ENCODE data around the gene HGD.
"Not testable (repeated sequence)": the region's sequence is repeated elsewhere in the genome, so short reads cannot be mapped to it uniquely, and the experiment has no call there.

HGD gene

DNA sequence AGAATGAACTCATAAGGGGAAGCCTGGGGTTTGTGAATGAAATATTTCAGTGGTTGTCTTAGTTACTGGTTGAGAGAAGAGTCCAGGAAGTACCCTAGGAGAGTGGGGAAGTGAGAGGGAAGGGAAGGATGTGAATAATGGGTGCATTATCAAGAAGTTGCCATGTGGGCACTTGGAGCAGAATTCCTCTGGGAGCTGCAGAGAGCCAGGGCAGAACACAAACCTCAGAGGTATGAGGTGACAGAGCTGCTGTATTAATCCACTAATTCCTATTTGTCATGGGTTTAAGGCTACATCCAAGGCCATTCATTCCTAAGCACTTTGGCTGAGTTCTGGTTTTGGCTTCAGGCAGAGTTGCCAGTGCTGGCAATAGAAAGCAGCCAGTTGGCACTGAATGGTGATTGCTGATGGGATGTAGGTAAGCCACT is 56.9 kb downstream of the HGD start:
- peaks cover 6% of the 10 kb centered on the region for H3K36me3 Mint-ChIP-seq

DNA sequence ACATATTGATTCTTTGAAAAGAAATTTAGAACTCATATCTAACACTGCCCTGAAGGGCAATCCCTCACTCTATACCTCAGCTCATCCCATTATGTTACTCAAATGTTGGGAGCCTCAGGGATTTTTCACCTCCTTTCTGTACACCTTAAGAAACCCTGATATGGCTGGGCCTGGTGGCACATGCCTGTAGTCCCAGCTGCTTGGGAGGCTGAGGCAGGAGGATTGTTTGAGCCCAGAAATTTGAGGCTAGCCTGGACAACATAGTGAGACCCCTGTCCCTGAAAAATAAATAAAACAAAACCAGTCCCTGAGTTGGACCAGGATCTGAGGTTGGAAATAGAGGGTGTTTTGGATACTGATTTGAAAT is 58.3 kb downstream of the HGD start:
- no peak overlapping the region for H3K4me3 Mint-ChIP-seq
- H3K36me3 Mint-ChIP-seq, result peaks cover 6% of the 10 kb centered on the region
- ATAC-seq (no peak), DNase-seq (ENCODE audit: low spot score in 2 of 2) (no peak)
- H3K9me3 Mint-ChIP-seq, result peaks cover 11% of the 10 kb centered on the region
- no peaks in the 10 kb centered on the region for H3K4me1 Mint-ChIP-seq
- H3K27ac Mint-ChIP-seq, result no peak overlapping the region

More for the DNA sequence above, 56.9 kb downstream of the HGD start:
- Mint-ChIP-seq H3K4me3 (no peak overlapping the region), H3K4me1 (no peaks in the 10 kb centered on the region), H3K9me3 (peaks cover 14% of the 10 kb centered on the region), H3K27ac (no peak overlapping the region)
- ATAC-seq, result no peak
- no peak for DNase-seq (ENCODE audit: low spot score in 2 of 2)

DNA sequence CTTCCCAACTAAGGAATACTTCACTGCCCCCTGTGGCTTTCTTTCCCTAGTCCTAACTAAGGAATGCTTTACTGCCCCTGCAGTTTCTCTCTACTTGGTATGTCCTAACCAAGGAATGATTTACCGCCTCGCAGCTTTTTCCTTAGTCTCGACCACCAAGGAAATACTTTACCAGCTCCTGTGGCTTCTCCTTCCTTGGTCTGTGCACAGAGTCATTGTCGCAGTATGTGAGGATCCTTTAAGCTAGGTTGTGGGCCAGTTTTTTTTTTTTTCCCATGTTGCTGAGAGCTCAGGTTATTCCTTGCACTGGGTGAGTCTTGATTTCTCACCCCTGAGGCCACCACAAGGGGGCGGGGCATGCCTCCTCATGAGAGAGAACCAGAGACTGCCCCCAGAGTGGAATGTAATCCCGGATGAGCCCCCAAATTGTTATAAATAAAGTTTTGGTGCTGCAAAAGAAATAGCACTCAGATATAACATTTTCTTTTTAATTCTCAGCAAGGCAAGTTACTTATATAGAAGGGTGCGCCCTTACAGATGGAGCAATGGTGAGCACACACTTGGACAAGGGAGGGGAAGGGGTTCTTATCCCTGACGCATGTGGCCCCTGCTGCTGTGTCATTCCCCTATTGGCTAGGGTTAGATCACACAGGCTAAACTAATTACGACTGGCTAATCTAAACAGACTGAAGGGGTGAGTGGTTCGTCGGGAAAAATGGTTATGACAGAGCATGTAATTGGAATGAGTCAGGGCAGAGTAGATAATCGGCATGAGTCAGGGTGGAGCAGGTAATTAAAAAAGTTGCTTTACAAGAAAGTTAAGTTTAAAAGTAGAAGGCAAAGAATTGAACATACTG is 58.9 kb downstream of the HGD start:
- Mint-ChIP-seq H3K36me3 (peaks cover 6% of the 10 kb centered on the region), H3K27ac (no peak overlapping the region), H3K4me1 (no peaks in the 10 kb centered on the region), H3K9me3 (peaks cover 11% of the 10 kb centered on the region), H3K4me3 (no peak overlapping the region)
- DNase-seq (ENCODE audit: low spot score in 2 of 2) (no peak), ATAC-seq (no peak)

DNA sequence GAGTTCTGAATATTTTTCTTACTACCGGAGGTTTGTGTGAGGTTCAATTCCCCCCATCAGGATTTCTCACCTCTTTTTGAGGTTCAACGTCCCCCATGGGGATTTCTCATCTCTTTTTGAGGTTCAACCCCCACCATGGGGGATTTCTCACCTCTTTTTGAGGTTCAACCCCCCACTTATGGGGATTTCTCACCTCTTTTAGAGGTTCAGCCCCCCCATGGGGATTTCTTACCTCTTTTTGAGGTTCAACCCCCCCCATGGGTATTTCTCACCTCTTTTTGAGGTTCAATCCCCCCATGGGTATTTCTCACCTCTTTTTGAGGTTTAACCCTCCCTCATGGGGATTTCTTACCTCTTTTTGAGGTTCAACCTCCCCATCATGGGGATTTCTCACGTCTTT is 59.6 kb downstream of the HGD start:
- Mint-ChIP-seq H3K9me3 (peaks cover 11% of the 10 kb centered on the region), H3K4me1 (no peaks in the 10 kb centered on the region), H3K36me3 (peaks cover 6% of the 10 kb centered on the region), H3K4me3 (no peak overlapping the region), H3K27ac (peak overlapping the region; percentile 75)
- no peak for ATAC-seq
- no peak for DNase-seq (ENCODE audit: low spot score in 2 of 2)

DNA sequence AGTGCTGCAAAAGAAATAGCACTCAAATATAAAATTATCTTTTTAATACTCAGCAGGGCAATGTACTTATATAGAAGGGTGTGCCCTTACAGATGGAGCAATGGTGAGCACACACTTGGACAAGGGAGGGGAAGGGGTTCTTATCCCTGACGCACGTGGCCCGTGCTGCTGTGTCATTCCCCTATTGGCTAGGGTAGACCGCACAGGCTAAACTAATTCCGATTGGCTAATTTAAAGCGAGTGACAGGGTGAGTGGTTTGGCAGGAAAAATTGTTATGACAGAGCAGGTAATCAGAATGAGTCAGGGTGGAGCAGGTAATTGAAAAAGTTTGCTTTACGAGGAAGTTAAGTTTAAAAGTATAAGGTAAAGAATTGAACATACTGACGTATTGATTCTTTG is 65.3 kb downstream of the HGD start:
- H3K36me3 Mint-ChIP-seq; H3K27ac Mint-ChIP-seq; ATAC-seq; H3K4me1 Mint-ChIP-seq; DNase-seq (ENCODE audit: low spot score in 2 of 2); H3K9me3 Mint-ChIP-seq; H3K4me3 Mint-ChIP-seq: not testable (repeated sequence)

DNA sequence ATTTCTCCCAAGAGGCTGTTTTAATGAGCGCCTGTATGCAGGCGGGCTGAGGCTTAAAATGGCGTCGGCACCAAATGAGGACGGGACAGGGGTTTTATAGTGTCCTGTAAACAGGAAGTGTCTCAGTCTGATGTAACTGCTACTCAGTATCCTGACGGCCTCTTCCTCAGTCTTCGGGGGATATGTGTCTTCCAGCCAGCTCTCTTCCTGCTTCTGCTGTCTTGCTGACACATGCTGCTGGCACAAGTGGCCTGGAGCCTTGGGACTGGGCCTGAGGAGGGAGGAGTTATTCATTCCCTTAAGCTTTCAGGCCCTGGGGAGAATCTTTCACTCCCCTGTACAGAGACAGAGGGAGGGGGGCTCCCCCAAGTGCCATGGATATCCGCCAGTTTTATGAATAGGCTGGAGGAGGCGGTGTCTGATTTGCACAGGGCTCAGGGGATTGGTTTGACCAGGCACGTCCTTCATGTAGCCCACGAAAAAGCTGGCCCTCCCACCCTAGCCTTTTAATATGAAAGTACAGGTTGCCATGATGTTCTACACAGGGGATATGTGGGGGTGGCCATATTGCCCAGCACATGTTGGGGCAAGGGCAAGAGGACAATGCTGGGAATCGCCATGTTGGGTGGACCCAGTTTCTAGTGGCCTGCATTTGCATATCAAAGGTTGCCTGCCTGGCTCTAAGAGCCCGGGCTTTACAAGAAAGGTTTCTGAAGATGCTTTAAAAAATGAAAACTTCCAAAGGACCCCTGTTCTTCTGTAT is 66.0 kb downstream of the HGD start:
- Mint-ChIP-seq H3K4me1 (no peaks in the 10 kb centered on the region), H3K9me3 (no peaks in the 10 kb centered on the region), H3K27ac (no peak overlapping the region), H3K4me3 (no peak overlapping the region), H3K36me3 (no peaks in the 10 kb centered on the region)
- DNase-seq (ENCODE audit: low spot score in 2 of 2), result no peak
- no peak for ATAC-seq

DNA sequence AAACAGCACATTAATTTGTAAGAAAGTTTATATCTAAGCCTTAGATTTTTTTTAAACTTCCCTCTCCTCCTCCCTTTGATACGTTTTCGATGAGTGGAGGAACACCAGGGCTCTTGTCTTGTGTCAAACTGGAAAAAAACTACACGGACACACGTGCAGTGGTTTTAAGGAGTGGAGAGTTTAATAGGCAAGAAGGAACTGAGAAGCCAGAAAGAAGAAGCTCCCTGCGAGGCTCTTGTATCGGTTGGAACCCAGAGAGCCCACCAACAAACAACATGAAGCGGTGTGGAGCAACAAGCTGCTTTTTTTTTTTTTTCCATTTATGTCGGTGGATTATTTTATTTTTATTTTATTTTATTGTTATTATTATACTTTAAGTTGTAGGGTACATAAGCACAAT is 67.3 kb downstream of the HGD start:
- Mint-ChIP-seq H3K36me3 (no peaks in the 10 kb centered on the region), H3K27ac (no peak overlapping the region), H3K9me3 (no peaks in the 10 kb centered on the region), H3K4me1 (no peaks in the 10 kb centered on the region), H3K4me3 (no peak overlapping the region)
- ATAC-seq (no peak), DNase-seq (ENCODE audit: low spot score in 2 of 2) (no peak)

DNA sequence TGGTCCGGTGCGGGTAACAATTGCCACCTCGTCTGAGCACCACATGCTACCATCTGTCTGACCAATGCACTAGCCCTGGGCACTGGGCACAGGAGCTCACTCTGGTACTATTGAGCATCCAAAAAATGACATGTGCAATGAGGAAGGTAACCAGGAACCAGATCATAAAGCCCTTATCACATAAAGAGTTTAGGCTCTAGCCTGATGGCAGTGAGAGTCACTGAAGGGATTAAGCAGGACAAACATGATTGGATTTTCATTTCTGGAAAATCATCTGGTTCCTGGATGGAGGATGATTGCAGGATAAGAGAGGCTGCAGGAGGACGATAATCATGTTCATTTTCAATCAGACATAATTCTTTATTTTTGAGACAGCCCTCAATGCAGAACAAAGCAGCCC is 73.5 kb downstream of the HGD start:
- Mint-ChIP-seq H3K4me1 (no peaks in the 10 kb centered on the region), H3K4me3 (no peak overlapping the region), H3K36me3 (no peaks in the 10 kb centered on the region), H3K9me3 (no peaks in the 10 kb centered on the region), H3K27ac (no peak overlapping the region)
- DNase-seq (ENCODE audit: low spot score in 2 of 2) (no peak), ATAC-seq (no peak)

DNA sequence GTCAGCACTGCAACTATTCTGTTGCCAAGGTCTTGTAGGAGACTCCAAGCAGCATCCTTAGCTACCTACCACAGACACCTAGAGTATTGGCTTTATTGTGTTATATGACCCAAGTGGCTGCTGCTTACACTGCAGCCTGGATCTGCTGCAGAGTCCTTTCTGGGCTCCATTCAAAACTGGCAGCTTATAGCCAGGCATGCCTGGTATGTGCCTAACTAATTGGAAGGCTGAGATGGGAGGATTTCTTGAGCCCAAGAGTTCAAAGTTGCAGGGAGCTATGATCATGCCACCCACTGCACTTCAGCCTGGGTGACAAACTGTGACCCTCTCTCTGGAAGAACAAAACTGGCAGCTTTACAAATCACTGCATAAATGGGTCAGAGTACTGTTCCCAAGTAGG is 77.3 kb downstream of the HGD start:
- Mint-ChIP-seq H3K4me1 (no peaks in the 10 kb centered on the region), H3K36me3 (no peaks in the 10 kb centered on the region), H3K9me3 (no peaks in the 10 kb centered on the region), H3K4me3 (no peak overlapping the region), H3K27ac (no peak overlapping the region)
- DNase-seq (ENCODE audit: low spot score in 2 of 2) (no peak), ATAC-seq (peak; percentile 28)

DNA sequence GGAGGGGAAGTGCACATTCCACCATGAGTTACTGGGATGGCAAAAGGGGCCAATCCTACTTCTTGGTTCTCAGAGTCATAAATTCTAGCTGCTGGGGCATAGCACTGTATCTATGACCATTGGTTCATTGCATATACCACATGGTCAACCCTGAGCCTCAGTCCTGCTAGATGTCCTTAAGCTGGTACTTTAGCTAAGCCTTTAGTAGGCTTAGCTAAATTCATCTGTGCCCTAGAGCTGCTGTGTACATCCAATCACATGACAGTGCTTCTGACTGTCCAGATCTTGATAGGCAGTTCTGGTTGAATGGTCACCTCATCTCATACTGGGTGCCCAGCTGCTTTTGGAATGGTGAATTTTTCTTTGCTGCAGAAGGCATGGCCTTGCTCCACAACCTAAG is 77.7 kb downstream of the HGD start:
- H3K4me3 Mint-ChIP-seq, result no peak overlapping the region
- no peak overlapping the region for H3K27ac Mint-ChIP-seq
- no peak for DNase-seq (ENCODE audit: low spot score in 2 of 2)
- H3K4me1 Mint-ChIP-seq, result no peaks in the 10 kb centered on the region
- H3K9me3 Mint-ChIP-seq, result no peaks in the 10 kb centered on the region
- H3K36me3 Mint-ChIP-seq, result no peaks in the 10 kb centered on the region
- peak; percentile 26 for ATAC-seq

DNA sequence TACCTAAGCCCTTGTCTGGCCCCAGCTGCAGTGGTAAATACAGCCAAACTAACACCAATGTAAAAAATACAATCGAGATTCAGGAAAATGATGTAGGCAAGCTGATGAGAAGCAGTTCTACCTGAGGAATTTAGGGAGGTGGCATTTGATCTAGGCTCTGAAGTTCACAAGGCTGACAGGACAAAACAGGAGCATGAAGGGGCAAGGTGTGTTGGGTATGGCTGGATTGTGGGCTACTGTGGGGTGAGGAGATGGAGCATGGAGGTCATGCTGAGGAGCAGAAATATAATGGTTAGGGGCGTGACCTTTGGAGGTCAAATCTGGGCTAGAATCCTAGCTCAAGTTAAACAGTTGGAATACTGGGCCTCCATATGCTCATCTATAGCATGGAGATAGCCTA is 79.4 kb downstream of the HGD start:
- DNase-seq (ENCODE audit: low spot score in 2 of 2) (no peak), ATAC-seq (no peak)
- H3K4me3 Mint-ChIP-seq, result no peak overlapping the region
- no peaks in the 10 kb centered on the region for H3K4me1 Mint-ChIP-seq
- no peaks in the 10 kb centered on the region for H3K9me3 Mint-ChIP-seq
- H3K36me3 Mint-ChIP-seq, result no peaks in the 10 kb centered on the region
- no peak overlapping the region for H3K27ac Mint-ChIP-seq

DNA sequence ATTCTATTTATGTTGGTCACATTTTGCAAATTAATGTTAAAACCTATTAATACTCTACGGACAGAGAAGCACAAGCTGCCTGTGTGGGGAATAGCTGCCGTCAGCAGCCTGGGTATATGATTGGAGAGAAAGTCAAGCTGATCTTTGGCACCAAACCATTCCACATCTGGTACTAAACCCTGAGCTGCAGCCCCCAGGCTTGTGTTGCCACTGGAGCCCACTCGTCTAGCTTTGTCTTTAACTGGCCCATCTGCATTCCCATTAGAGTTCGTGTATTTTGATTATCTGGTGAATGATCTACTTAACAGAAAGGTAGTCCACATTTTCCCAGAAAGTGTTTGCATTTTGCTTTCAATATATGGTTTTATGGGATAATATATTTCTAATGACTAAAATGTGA is 80.5 kb downstream of the HGD start:
- ATAC-seq, result no peak
- DNase-seq (ENCODE audit: low spot score in 2 of 2), result no peak
- H3K4me3 Mint-ChIP-seq, result no peak overlapping the region
- H3K4me1 Mint-ChIP-seq, result no peaks in the 10 kb centered on the region
- H3K9me3 Mint-ChIP-seq, result no peaks in the 10 kb centered on the region
- H3K36me3 Mint-ChIP-seq, result peaks cover 2% of the 10 kb centered on the region
- H3K27ac Mint-ChIP-seq, result peak overlapping the region; percentile 35

DNA sequence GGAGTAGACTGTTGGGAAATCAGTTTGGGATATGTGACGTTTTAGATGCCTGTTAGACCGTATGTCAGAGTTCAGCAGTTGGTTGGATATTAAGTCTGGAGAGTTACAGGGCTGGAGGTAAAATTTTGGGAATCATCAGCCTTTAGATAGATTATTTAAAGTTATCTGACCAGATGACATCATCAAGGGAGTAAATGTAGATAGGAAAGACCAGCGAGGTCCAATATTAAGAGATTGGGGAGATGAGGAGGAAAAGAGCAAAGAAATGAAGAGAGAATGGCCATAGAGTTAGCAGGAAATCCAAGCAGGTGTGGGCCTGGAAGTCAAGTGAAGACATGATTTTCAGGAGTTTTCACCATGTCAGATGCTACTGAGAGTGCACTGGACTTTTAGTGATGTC is 82.8 kb downstream of the HGD start:
- H3K27ac Mint-ChIP-seq, result no peak overlapping the region
- H3K4me3 Mint-ChIP-seq, result no peak overlapping the region
- no peaks in the 10 kb centered on the region for H3K9me3 Mint-ChIP-seq
- H3K36me3 Mint-ChIP-seq, result peaks cover 12% of the 10 kb centered on the region
- DNase-seq (ENCODE audit: low spot score in 2 of 2) (no peak), ATAC-seq (no peak)
- peaks cover 7% of the 10 kb centered on the region for H3K4me1 Mint-ChIP-seq

DNA sequence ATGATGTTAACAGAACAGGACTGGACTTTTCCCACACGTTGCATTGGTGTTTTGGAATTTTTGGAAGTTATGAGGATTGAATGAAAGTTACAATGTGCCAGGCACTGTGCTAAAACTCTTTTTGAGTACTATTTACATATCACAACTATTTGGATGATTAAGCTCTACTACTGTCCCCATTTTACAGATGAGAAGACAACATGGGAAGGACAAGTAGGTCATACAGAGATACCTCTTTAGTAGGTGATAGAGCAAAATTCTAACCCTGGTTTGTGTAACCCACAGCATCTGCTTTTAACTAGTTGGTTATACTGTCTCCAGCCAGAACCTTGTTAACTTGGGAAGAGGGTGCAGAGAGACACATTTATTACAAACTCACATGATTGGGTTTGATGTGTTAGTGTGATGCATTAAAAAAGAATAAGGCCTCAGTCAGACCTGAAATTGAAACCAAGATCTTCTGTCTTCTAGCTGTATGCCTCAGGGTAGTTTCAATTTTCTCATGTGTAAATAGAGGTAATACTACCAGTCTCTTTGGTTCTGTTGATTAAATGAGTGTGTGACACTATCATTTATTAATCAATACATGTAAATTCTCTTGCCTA is 84.5 kb downstream of the HGD start:
- no peak for DNase-seq (ENCODE audit: low spot score in 2 of 2)
- no peak overlapping the region for H3K27ac Mint-ChIP-seq
- H3K4me3 Mint-ChIP-seq, result no peak overlapping the region
- peak; percentile 27 for ATAC-seq
- peaks cover 12% of the 10 kb centered on the region for H3K36me3 Mint-ChIP-seq
- H3K4me1 Mint-ChIP-seq, result peaks cover 7% of the 10 kb centered on the region
- no peaks in the 10 kb centered on the region for H3K9me3 Mint-ChIP-seq

DNA sequence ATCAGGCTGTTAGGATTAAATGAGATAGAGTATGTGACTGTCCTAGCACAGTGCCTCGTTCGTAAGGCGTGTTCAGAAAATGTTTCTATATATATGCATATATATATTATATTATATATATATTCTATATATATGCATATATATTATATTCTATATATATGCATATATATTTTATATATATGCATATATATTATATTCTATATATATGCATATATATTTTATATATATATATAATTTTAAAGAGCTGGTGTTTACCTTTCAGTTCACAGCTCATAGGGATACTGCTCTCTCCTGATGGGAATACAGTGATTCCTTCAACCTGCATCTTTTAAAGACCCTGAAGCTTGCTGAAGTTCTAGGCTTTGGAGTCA is 85.2 kb downstream of the HGD start:
- ATAC-seq, result no peak
- Mint-ChIP-seq H3K9me3 (no peaks in the 10 kb centered on the region), H3K4me1 (peaks cover 7% of the 10 kb centered on the region), H3K36me3 (peaks cover 12% of the 10 kb centered on the region), H3K4me3 (no peak overlapping the region), H3K27ac (no peak overlapping the region)
- no peak for DNase-seq (ENCODE audit: low spot score in 2 of 2)
